RWPE1 (cell line): ENCODE data around the gene CCDC9B.

Source experiments
- CTCF ChIA-PET: fragments of 350-600 bp; sonication (Branson Sonifier 250); formaldehyde crosslinking; extraction: SDS; loops from one replicate; lab custom pipeline; 2021; lab: Yijun Ruan, JAX
- POLR2A ChIA-PET: fragments of 400-600 bp; formaldehyde crosslinking; extraction: SDS; loops from one replicate; lab custom pipeline; 2020; ENCODE audit warnings: antibody characterized with exemption; ENCODE audit not compliant: low non-redundant PET; lab: Yijun Ruan, JAX
- DNase-seq: peaks from one replicate; pipeline ENCODE4 v3.0.0; 2012; ENCODE audit warnings: low spot score
- H3K27ac ChIP-seq: fragments of 450-650 bp; 2 replicates; pipeline ENCODE4 v1.5.1; 2017
- TF ChIP-seq, protein P1 (sequence below): fragments of 450-650 bp; conservative IDR thresholded peaks from 2 replicates; pipeline ENCODE4 v1.5.1; 2017; ENCODE audit warnings: low read depth, mild to moderate bottlenecking

The CCDC9B gene

DNA sequence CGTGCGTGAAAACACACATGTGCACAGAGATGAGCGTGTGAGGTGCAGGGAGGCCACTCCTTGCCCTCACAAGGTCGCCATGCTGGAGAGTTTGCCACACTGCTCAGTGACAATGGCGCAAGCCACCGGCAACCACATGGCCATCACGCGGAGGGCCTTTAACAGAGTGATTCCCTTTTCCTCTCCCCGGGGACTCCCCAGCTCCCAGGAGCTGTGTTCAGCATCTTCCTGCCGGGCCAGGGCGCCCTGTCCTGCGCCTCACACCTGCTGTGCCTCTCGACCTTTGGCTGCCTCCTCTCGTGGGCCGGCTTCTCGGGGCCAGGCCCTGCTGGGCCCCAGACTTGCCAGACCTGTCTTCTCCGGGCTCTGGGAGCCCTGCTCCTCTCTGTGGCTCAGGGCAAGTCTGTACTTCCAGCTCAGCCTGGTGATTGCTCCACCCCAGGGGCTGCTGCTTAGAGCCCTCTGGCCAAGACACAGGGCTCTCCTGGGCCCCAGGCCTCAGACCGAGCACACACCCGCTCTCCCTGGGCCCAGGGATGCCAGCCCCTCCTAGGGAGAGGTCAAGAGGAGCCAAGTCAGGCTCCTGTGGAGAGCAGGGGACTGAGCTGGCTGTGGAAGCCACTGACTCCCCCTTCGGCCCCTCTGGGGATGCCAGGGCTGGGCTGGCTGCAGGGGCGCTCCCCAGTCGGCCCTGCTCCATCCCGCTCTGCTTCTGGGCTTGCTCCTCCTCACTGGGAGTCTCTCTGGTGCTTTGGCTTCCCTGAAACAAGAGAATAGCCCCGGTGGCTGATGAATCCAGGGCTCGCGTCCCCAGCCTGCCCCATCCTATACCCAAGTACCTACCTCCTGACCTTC is 5.6 kb downstream of the CCDC9B start:
- H3K27ac ChIP-seq: peak overlapping the region; percentile 99

DNA sequence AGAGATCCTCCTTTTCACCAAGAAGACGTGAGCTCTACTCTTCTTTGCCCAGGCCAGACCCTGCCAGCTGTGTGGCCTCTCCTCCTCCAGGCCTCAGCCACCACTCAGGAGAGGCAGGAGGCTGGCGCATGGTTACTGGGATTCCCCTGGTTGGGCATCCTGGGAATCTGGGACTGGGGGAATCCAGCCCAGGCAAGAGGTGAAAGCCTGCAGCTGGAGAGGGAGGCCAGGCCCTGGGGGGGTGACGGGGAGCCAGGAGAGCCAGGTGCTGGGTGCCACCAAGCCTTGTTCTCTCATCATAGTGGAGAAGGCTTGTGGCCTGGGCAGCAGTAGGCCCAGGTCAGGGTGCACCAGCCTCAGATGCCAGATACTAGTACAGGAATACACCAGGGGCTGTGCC is 6.2 kb downstream of the CCDC9B start:
- TF ChIP-seq, protein P1, sequence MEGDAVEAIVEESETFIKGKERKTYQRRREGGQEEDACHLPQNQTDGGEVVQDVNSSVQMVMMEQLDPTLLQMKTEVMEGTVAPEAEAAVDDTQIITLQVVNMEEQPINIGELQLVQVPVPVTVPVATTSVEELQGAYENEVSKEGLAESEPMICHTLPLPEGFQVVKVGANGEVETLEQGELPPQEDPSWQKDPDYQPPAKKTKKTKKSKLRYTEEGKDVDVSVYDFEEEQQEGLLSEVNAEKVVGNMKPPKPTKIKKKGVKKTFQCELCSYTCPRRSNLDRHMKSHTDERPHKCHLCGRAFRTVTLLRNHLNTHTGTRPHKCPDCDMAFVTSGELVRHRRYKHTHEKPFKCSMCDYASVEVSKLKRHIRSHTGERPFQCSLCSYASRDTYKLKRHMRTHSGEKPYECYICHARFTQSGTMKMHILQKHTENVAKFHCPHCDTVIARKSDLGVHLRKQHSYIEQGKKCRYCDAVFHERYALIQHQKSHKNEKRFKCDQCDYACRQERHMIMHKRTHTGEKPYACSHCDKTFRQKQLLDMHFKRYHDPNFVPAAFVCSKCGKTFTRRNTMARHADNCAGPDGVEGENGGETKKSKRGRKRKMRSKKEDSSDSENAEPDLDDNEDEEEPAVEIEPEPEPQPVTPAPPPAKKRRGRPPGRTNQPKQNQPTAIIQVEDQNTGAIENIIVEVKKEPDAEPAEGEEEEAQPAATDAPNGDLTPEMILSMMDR: no peak
- DNase-seq: no peak
- peak overlapping the region; percentile 99 for H3K27ac ChIP-seq
- POLR2A ChIA-PET: no interaction called here
- CTCF ChIA-PET: interaction anchor here (0.9 kb wide), 1 partner anchor 10 kb away, joined by 3 read pairs; no protein-coding TSS in a partner anchor

More for the DNA sequence above, 5.6 kb downstream of the CCDC9B start:
- CTCF ChIA-PET: interaction anchor here (0.6 to 0.9 kb wide), 2 partner anchors 9 to 52 kb away, joined by 3 read pairs; no protein-coding TSS in a partner anchor
- TF ChIP-seq, protein P1: no peak
- POLR2A ChIA-PET: no interaction called here
- no peak for DNase-seq

DNA sequence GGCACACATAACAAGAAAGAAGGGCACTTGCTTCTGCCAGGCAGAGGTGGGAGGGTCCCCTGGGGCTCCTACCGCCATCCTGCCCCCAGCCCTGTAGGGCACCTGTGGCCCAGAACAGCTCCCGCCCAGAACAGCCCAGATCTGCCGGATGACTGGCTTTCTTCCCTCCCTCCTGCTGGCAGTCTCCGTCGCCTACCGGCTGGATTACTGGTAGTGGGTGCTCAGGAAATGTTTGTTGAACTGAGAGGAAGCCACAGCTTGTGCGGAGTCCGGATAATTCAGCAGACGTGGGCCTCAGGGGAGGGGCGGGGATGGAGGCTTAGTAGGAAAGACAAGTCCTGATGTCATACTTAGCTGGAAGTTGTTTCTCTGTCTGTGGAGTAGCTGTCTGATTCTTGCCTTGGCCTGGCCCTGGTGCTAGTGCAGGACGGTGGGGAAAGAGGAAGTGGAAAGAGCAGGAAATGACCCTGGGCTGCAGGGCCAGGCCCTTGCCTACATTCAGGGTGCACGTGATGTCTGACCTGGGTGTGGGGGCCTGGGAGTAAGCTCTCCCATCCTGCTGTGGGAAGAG is 6.7 kb downstream of the CCDC9B start:
- ChIA-PET POLR2A (no interaction called here), CTCF (interaction anchor here (0.6 to 0.9 kb wide), 2 partner anchors 10 to 118 kb away, joined by 3 to 4 read pairs; no protein-coding TSS in a partner anchor)
- no peak for DNase-seq
- TF ChIP-seq, protein P1: no peak
- H3K27ac ChIP-seq: peak overlapping the region; percentile 99

DNA sequence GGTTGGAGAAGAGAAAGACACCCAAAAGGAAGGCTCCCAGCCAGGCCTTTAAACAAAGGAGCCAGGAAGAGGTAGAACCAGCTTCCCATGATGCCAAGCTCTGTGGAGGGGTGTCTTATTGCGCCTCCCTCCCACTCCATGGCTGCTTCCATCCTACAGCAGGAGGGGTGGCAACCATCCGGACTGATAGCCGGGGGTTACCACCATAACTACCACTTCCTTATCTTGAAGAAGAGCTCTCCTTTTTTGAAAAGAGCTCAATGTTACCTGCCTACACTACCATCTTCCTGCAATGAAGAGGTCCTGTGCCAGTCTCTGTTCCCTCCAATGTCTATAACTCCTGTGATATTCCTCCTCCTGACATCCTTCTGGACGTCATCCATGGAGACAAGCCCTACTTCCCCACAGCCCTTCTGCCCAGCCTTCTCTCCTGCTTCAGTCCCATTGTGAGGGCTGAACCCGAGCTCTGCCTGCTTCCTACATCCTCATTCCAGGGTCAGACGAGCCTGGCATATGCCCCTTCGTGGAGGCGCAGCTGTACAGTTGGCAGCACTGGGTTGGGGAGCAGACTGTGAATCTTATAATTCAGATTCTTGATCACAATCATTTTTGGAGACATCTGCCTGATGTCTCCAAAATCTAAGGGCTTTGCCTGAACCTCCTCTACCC is 8.5 kb downstream of the CCDC9B start:
- POLR2A ChIA-PET: no interaction called here
- TF ChIP-seq, protein P1: no peak
- H3K27ac ChIP-seq: peak overlapping the region; percentile 99
- no peak for DNase-seq
- CTCF ChIA-PET: interaction anchor here (0.7 to 1.3 kb wide), 2 partner anchors 11 to 35 kb away, joined by 3 to 7 read pairs; no protein-coding TSS in a partner anchor

DNA sequence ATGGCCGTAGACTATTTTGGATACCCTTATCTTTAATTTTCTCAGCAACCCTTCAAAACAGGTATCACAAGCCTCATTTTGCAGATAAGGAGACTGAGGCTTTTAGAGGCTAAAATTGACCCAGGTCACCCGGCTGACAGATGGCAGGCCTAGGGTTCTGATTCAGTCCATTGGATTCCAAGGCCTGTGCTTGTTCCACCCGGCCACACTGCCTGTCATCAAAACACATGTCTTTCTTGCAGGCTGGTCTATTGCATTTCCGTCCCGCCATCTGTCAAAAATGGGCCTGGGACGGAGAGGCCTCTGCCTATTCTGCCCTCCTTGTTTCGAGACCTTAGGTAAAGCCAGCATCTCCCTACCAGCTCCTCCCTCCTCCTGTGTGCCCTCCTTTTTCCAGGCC is 9.1 kb downstream of the CCDC9B start:
- CTCF ChIA-PET: interaction anchor here (1.3 kb wide), 1 partner anchor 11 kb away, joined by 7 read pairs; no protein-coding TSS in a partner anchor
- TF ChIP-seq, protein P1: no peak
- POLR2A ChIA-PET: no interaction called here
- no peak for DNase-seq
- H3K27ac ChIP-seq: peak overlapping the region; percentile 99

DNA sequence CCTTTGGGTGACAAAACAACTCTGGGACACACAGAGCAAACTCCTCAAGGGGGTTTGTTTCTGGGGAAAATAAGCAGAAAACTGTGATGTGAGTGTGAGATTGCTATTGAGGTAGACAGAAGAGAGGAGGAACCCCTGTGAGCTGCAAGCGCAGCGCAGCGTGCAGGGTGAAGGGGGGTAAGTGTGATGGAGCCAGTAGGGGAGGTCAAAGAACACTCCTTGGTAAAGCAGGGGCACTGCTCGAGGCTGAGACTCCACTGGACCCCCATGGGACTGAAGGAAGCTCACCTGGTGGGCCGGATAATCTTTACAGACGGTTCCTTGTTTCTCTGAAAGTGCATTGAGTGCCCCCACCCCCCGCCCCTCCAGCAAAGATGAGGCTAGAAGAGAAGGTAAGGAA is 9.7 kb downstream of the CCDC9B start:
- CTCF ChIA-PET: no interaction called here
- DNase-seq: no peak
- TF ChIP-seq, protein P1: no peak
- H3K27ac ChIP-seq: peak overlapping the region; percentile 32; the same call in 1 of the 2 replicates
- POLR2A ChIA-PET: interaction anchor here (0.6 kb wide), 1 partner anchor 272 kb away, joined by 4 read pairs; no protein-coding TSS in a partner anchor
